Choroid plexus epithelial cell (primary cell): ENCODE data around the gene RNASE13.
"Not testable (repeated sequence)": the region's sequence is repeated elsewhere in the genome, so short reads cannot be mapped to it uniquely, and the experiment has no call there.

Source experiments
- DNase-seq: peaks from one replicate; pipeline ENCODE4 v3.0.0-alpha.2; 2010; ENCODE audit warnings: low read depth
- H3K4me3 ChIP-seq: 2 replicates; pipeline ENCODE4 v1.5.1; 2011; ENCODE audit warnings: low read depth, mild to moderate bottlenecking, control low read depth, low read length, moderate library complexity
- CTCF ChIP-seq: conservative IDR thresholded peaks from 2 replicates; pipeline ENCODE4 v1.5.1; 2011; ENCODE audit warnings: low read depth, mild to moderate bottlenecking, control low read depth, inconsistent platforms, low read length, moderate library complexity

RNASE13 gene

GRCh38 chr14:20986811-20987210 lies 47.8 kb downstream of the RNASE13 start:
- TF ChIP-seq CTCF, result no peak
- peak; percentile 98 for DNase-seq
- H3K4me3 ChIP-seq, result no peak overlapping the region

- H3K4me3 ChIP-seq, DNase-seq: not testable (repeated sequence)
Observed at GRCh38 chr14:20985650-20986049, 49.0 kb downstream of the RNASE13 start.
